ACHN (cell line): Measurements from ENCODE around the gene AVPR2.
A peak's percentile ranks its signal among the peaks of the same experiment; 100 is the strongest.

Experiments
- DNase-seq: peaks from one replicate; pipeline ENCODE4 v3.0.0-alpha.2; 2015
- in situ Hi-C: cut with HindIII; loops from 2 replicates; pipeline ENCODE4 v1.10.0; 2017; ENCODE audit warnings: low sequenced_read_pairs, low pct_ligation_motif_present, low pct_unique_long_range_greater_than_20kb

AVPR2 gene

DNA sequence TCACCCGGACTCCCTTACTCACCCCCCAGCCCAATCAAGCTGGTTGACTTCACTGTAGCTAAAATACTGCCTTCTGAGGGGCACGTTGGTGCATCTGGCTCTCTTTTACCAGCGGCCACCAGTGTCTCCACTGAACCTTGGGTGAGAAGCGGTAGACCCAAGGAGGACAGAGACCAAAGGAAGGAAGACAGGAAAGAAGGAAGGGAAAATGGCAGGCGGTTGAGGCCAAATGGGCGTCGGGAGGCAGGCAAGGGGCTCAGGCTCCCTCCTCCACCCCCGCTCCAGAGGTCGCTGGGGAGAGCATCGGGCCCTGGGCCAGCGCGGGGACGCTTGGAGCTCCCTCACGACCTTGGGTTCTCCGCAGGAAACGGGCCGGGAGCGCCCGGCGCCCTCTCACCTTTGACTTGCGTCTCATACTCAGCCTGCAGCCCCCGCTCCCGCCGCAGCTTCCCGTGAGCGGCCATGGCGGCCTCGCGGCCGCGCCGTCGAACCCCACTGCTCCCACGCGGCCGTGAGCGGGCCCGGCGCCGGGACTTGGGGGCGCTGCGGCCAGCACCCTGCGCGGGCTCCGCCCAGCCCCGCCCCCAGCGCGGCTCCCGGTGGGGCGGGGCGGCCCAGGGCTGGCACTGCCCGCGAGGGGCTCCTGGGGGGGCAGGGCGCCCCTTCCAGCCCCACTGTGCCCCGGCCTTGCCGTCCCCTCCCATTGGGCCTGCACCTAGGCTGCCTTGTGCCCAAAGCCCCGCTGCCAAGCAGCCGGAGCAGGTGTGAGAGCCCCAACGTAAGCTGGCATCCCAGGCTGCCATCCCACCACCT lies 21.5 kb downstream of the AVPR2 start, which contains the start of gene ARHGAP4:
TSS of gene ARHGAP4 (minus strand) at position 526 of the 813 bp plus-strand sequence. CDS start at position 464, 62 bp downstream.
- in situ Hi-C loops: no loop called here
- DNase-seq: no peak

DNA sequence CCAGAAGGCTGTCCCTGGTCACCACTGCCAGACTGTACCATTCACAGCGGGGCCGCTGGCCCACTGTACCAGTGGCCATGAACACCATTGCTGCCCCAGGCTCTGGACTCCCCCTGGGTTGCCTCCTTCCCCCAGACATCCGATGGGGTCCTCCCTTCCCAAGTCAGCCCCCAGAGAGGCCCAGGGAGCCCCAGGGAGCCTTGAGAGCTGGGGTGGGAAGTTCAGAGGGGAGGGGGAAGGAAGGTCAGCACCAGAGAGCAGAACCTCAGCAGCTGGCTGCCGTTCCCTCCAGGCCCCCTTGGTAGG lies 22.0 kb downstream of the AVPR2 start:
- no peak for DNase-seq
- in situ Hi-C loops: no loop called here

DNA sequence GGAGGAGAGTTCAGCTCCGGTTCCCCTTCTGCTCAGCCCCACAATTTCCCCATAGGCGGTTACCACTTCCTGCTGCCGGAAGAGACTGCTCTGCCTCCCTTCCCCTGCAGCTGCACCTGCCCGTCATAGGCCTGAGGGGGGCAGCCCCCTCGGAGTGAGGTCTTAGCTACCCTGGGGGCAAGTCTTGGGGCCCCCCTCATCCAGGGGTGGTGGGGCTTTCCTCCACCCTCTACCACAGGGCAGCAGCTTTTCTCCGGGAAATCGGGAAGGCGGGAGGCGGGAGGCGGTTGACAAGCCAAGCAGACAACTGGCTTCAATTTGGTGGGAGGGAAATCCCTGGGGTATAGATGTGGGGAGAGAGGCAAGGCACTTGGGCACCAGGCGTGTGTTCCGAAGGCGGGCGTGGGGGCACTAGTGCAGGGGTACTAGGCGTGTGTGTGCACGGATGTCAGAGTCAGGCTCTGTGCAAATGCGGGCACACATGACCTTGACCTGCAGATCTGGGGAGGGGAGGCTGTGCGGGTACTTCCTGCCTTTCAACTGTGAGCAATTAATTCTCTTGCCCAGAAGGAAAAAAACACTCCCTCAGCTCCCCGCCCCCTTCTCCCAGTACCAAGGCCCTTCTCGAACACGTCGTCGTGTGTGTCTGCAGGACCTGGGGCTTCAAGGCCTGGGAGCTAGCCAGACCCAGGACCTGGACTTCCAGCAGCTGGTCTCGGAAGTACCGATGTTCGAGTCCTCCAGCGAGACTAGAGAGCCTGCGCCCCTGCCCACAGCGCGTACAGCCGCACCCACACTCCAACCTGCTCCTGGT lies 22.6 kb downstream of the AVPR2 start:
- in situ Hi-C loops: no loop called here
- no peak for DNase-seq

DNA sequence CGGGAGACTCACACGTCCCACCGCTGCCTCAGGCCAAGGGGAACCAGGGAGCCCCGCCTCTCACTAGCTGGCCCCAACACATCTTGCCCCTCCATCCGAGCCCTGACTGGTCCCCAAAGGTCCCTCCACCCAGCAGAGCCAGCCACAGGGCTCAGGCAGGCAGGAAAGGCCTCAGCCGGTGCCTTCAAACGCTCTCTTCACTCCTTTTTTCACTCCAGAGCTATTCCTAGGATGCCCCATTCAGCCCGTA lies 23.1 kb downstream of the AVPR2 start:
- peak; percentile 3 for DNase-seq
- in situ Hi-C loops: no loop called here

DNA sequence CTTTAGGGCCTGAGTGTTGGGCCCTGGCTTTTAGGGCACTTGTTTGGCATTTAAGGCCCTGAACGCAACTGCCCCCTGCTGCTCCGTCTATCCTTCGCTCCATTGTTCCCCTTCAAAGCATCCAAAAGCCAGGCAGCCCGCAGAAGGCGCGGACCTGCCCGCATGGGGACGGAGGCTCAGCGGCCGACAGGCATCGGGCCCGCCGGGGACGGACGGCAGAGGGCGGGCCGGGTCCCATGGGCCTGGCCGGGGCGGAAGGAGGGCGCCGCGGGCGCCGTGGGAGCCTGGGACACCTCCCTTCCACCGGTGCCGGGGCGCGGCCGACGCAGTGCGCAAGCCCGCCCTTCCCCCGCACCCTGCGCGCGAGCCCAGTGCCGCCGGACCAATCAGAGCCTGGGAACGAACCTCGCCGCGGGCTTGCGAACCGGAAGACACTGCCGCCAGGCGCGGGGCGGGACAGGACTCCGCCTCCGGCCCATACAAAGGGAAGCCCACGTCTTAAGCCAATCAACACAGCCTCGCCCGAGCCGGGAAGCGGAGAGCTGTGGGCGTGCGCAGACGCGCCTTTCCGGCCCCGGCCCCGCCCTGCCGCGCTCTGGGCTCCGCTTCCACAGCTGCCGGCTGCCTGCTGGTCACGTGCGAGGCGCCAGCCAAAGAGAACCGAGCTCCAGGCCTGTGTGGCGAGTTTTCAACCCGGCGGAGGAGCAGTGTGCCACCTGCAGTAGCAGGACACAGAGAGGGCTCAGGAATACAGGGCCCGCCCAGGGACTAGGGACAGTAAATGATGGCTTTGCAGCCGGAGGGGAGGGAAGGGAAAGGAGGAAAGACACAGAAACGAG lies 23.7 kb downstream of the AVPR2 start:
- in situ Hi-C loops: no loop called here
- DNase-seq: peak; percentile 89

DNA sequence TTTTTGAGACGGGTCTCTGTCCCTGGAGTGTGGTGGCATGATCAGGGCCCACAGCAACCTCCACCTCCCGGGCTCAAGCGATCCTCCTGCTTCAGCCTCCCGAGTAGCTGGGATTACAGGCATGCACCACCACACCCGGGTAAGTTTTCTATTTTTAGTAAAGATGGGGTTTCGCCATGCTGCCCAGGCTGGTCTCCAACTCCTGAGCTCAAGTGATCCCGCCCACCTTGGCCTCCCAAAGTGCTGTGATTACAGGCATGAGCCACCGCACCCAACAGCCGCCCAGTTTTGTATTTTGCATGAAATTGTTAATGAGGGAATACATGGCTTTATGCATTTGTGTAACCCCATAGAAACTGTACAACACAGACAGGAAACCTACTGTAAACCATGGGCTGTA lies 24.4 kb downstream of the AVPR2 start:
- DNase-seq: no peak
- in situ Hi-C loops: no loop called here

DNA sequence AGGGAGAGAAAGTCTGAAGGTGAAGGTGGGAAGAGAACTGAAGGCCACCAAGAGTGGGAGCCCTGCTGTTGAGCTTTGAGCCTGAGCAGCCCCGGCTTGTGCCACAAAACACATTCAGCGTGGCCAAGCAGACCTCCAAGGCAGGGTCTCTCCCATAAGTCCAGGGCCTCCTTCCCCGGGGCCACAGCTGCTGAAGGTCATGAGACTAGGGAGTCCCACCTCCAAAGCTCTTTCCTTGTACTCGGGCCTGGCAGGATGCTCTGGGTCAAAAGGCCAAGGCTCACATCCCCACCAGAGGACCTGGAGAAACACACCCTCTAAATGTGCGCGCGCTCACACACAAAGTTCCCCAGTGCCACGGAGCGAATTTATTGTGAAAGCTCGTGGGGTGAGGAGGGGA lies 25.1 kb downstream of the AVPR2 start:
- in situ Hi-C loops: no loop called here
- no peak for DNase-seq

DNA sequence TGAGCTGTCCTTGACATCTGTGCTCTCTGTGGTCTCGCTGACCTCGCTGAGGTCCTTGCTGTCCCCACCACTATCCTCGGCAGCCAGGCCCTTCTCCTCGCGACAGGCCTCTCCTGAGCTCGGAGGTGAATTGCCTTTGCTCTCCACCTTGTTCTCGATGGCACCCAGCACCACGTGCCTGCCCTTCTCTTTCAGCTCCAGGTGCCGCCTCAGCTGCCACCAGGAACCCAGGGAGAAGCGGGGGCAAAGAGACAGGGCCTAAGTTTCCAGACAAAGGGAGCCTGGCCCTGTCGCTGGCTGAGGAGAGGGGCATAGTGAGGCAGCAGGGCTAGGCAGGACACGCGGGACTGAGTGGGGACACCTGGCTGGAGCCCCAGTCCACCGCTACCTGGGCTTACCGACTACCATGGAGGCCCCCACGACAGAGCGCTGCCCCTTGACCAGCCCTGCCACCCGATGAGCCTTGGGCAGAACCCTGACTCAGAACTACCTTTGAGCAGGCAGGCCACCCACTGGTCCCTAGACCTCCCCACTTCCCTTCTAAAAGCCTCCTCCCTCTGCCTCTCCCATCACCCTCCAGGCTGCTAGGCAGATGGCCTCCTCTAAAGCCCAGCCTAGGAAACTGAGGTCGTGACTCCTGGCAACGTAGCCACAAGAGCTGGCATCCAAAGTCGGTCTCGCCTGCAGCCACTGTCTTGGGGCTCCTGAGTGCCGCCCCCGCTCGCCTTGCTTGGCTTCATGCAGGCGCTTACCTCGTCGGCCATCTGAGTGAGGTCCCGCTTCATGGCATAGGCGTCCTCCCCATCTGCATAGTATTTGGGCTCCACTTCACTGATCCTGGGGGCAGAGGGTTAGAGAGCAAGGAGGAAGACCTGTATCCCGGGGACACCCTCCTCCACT lies 25.8 kb downstream of the AVPR2 start:
- in situ Hi-C loops: no loop called here
- no peak for DNase-seq

DNA sequence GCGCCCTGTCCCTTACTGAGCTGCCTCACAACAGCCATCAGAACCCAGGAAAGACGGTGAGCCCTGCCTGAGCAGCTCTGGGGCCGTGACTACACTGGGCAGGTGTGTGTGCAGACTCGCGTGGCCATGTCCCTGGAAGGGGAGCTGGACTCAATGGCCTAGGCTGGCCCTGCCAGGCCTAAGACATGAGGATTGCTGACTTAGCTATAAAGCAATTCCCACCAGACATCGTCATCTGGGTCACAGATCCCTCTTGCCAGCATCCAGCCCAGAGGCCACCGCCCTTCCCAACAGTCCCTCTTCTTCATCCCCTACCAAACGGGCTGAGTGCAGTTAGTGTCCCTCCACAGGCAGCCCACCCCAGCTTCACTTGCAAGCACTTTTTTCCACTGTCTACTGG lies 26.7 kb downstream of the AVPR2 start:
- no peak for DNase-seq
- in situ Hi-C loops: no loop called here

DNA sequence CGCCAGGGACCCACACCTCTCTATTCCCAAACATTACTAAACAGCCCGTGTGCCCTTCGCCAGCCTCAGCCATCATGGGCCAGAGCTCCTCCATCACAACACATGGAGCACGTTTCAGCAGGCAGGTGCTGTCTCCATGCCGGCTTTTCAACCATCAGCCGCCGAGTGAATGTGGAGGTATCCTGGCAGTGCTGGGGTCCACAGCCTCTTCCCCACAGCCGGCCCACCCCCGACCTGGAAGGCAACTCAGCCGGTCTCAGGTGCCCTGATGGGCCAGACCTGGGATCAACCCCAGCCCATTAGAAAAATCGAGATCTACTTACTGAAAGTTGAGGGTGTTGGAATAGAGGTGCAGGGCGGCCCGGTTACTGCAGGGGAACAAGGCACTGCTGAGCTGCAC lies 27.3 kb downstream of the AVPR2 start:
- DNase-seq: no peak
- in situ Hi-C loops: no loop called here

DNA sequence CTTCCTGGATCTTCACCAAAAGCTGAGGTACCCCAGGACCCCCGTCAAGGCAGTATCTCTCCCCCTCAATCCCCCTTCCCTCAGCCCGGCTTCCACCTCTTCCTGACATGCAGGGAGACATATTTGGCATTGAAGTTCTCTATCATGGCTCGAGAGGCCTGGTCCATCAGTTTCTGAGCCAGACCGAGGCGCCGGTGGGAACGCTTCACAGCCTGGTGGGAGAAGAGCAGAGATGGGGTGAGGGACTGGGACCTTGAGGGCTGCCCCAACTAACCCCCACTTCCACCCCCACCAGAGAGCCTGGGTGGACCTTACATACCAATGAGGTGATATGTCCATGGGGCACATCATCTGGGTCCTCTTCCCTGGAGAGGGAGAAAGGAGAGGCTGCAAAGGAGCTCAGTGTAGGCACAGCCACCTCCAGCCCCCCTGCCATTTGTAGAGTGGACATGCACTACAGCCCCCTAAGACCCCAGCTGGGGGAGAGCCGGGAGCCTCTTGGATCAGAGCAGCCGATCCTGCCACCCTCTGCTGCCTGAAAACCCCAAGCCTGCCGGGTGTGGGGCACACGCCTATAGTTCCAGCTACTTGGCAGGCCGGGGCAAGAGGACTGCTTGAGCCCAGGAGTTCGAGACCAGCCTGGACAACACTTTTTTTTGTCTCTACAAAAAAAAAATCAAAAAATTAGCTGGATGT lies 27.9 kb downstream of the AVPR2 start:
- DNase-seq: no peak
- in situ Hi-C loops: no loop called here

DNA sequence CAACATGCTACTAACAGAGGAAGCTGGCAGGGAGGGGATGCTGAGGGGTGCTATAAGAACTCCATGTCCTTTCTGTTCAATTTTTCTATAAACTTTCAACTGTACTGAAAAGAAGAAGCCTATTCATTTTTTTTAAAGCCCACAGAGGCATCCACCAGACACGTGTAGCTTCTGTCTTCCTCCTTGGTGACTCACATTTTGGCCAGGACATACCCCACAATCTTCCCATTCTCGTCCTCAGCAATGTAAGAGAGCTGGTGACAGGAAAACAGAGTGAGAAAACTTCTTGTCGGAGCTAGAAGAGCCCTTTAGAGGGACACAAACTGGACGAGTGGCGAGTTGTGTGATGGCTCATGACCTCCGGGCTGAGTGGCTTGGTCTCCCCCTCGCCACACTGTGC lies 29.3 kb downstream of the AVPR2 start:
- in situ Hi-C loops: no loop called here
- peak; percentile 4 for DNase-seq

DNA sequence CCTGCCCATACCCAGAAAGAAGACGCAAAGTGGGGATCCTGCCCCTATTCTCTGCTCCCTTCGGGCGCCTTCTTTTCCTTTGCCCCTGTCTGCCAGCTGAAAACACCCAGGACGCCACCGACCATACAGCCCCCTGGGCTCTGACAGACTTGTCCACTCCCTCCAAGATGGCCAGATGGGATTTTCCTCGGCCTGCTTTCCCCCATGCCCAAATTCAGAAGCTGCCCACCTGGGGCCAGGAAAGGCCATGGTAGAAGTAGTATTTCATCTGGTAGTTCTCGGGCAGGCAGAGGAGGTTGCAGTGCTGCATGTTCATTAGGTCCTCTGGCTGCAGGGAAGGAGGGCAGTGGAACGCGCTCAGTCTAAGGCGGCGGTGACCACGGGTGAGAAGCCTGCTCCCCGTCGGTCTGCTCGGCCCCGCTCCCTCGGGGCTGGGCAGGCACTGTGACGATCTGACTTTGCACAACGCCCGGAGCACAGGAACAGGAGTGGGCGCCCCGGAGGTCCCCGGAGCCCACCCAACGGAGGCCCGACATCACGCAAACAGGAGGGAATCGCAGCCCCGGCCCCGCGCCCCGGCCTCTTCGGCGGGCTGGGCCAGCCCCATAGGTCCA lies 29.8 kb downstream of the AVPR2 start:
- in situ Hi-C loops: no loop called here
- DNase-seq: no peak

DNA sequence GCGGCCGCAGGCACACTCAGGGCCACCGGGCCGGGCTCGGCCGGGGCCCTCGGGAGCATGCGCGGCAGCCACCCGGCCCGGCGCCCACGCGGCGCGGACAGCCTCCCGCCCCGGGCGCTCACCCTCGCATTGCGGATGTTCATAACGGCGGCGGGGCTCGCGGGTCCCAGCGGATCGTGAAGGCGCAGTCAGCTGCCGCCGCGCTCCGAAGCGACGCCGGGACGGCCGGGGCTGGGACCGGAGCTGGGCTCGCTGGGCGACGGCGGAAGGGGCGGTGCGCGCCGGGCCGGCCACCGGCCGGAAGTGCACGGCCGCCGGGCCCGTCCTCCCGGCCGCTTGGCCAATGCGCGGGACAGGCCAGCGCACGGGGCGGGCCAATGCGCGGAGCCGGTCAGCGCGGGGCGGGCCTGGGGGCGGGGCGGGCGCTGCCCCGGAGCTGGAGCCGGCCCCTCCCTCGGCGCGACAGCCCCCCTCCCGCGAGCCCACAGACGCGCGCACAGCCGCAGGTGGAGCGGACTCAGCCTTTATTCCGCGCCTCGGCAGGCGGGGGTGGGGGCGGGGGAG lies 30.4 kb downstream of the AVPR2 start, which contains the start of gene NAA10:
TSS of gene NAA10 (minus strand) at position 276 of the 564 bp plus-strand sequence. CDS start at position 143, 133 bp downstream.
- peak; percentile 69 for DNase-seq
- in situ Hi-C loops: no loop called here

DNA sequence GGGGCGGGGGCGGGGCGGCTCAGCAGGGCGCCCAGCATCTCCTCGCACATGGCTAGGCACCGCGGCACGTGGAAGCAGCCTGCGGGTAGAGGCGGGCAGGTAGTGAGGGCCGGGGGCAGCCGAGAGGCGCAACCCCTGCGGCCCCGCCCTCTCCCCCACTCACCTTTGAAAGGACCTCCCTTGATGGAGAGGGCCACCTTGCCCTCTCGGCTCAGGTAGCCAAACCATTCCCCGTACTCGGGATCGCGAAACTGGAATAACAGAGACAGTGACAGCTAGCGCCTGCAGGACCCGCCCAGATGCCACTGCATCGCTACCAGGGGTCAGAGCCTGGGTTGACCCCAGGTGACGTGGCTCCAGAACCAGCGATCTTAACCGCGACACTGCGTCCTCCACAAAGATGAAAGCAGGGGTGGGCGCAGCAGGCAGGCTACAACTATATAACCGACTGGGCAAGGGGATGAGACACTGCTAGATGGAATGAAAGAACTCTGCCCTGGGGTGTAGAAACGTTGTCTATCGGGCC lies 30.9 kb downstream of the AVPR2 start:
- no peak for DNase-seq
- in situ Hi-C loops: no loop called here

DNA sequence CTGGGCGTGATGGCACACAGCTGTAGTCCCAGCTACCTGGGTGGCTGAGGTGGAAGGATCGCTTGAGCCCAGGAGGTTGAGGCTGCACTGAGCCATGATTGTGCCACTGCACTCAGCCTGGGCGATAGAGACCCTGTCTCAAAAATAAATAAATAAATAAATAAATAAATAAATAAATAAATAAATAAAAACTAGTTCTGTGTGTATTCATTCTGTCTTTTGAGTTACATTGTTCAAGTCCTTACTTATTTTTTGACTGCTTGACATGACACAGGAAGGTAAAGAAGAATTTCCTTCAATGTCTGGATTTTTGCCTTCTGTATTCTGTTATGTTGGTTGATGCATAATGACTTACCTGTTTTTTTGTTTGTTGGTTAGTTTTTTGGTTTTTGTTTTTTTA lies 32.6 kb downstream of the AVPR2 start:
- no peak for DNase-seq
- in situ Hi-C loops: no loop called here

DNA sequence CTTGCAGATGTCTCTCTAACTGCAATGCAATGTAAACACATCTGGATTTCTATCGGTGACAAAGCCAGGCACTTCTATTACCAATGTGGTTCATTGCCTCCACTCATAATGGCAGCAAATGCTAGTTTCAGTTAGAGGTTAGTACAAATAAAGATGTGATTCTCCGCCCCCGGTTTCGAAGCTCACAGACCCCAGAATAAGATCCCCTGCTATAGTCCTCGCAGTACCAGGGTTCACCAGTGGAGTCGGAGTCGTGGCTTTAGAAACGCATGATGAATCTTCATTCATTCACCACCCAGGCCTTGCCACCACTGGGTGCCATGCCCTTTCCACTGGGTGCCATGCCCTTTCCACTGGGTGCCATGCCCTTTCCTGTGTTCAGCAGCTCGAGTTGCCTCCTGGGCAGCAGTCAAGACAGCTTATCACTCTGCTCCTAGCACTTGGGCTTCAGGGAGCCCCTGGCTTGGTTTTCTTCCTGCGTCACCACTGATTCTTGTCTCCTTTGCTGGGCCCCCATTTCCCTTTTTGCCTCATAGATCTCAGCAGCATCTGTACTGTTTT lies 33.8 kb downstream of the AVPR2 start:
- in situ Hi-C loops: no loop called here
- DNase-seq: no peak
